ENCODE measurements around the gene CTNNA3.

GRCh38 chr10:67722113-67722512 lies 26.1 kb upstream of the CTNNA3 start:
- TF ChIP-seq POLR2A (IDR thresholded peaks at IDR 0.05): no peak
- no peak for TF ChIP-seq CTCF (IDR thresholded peaks at IDR 0.05)
